Measurements from ENCODE around the gene CEP120.

The CEP120 gene

DNA sequence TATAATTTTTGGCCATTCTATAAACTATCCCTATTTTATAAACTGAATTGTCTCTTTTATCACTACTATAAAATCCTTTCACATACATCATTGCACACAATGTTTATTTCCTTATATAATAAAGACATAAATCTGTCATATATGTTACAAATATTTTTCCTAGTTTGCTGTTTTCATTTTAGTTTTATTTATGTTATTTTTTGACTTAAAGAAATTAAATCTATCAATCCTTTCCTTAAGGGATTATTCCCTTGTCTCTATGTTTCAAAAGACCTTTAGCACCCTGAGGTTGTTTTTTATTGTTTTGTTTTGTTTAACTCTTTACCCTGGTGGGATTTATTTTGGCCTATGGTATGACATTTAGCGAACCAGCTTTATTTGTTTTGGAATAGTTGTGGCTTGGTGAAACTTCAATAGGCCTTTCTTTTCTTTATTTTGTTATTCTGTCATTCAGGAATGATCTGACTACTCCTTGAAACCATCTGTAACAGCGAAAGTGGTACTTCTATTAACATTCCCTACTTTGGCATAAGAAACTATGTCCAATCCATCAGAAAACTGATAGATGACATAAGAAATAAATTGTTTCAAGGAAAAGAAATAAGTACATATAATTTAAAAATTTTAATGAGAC, 125.9 kb downstream of the CEP120 start:
- no peak overlapping the region for H3K4me3 ChIP-seq (ENCODE audit: low read depth, low read length)
- DNase-seq (ENCODE audit: low read depth): no peak
- TF ChIP-seq, protein P1, sequence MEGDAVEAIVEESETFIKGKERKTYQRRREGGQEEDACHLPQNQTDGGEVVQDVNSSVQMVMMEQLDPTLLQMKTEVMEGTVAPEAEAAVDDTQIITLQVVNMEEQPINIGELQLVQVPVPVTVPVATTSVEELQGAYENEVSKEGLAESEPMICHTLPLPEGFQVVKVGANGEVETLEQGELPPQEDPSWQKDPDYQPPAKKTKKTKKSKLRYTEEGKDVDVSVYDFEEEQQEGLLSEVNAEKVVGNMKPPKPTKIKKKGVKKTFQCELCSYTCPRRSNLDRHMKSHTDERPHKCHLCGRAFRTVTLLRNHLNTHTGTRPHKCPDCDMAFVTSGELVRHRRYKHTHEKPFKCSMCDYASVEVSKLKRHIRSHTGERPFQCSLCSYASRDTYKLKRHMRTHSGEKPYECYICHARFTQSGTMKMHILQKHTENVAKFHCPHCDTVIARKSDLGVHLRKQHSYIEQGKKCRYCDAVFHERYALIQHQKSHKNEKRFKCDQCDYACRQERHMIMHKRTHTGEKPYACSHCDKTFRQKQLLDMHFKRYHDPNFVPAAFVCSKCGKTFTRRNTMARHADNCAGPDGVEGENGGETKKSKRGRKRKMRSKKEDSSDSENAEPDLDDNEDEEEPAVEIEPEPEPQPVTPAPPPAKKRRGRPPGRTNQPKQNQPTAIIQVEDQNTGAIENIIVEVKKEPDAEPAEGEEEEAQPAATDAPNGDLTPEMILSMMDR (IDR thresholded peaks at IDR 0.05; ENCODE audit: insufficient read depth, low read depth, low read length, missing control alignments): no peak

Data from GM12865 (cell line).